ENCODE data around the gene STX3.
"Not testable (repeated sequence)": the region's sequence is repeated elsewhere in the genome, so short reads cannot be mapped to it uniquely, and the experiment has no call there.

STX3 gene

DNA sequence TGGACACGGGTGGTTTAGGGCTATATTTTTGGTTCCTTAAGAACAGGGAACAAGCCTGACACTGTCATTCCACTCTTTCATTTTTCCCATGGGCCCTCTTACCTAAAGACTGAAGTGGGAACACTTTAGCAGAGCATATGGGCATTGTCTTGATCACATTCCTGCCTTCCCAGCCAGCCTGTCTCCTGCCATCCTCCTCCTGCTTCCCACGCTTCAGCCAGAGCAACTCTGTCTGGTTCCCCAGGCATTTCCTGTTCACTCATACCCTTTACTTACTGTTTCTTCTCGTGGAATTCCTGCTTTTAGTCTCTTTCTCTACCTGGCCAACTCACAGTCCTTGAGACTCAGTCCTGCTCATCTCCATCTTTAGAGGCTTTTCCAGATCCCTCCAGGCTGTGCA lies 32.6 kb downstream of the STX3 start:
- DNase-seq (ENCODE audit: low read depth in 2 of 2, low spot score in 1 of 2) = no peak

DNA sequence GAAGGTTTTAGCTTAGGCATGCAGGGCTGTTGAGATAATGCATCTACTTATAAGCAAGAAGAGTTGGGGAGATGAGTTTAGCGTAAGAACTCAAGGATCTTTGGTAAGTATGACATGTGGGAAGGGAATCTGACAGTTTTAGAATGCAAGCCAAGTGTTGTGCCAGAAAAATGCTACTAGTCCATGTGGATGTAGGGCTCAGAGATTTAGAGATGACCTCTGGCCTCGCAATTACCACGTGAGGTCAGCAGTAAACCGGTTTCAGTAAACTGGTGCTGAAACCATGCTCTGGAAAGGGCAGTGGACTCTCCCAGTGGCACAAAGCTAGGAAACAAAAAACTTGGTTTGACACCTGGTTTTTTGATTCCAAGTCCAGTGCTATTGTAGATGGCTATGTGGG lies 36.5 kb downstream of the STX3 start:
- DNase-seq (ENCODE audit: low read depth in 2 of 2, low spot score in 1 of 2) = no peak

- no peak for DNase-seq (ENCODE audit: low read depth in 2 of 2, low spot score in 1 of 2)
Measured at GRCh38 chr11:59792507-59792906, 37.3 kb downstream of the STX3 start.

DNA sequence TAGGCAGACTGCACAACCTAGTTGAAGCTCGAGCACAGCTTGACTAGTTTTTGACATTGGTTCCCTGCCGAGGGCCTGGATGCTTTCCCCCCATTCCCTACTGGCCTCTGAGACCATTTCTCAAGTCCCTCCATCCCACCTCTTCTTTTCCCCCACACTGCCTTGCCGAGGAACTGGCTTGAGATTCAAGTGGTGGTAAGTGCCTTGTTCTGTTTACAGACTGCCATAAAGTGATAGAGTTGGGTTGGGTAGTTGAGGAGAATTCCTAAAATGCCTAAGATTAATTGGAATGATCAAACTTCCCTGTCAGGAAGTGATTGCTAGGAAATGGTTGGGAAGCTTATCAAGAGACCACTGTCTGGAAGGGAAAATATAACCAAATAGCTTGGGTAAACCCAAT lies 39.2 kb downstream of the STX3 start:
- no peak for DNase-seq (ENCODE audit: low read depth in 2 of 2, low spot score in 1 of 2)

DNA sequence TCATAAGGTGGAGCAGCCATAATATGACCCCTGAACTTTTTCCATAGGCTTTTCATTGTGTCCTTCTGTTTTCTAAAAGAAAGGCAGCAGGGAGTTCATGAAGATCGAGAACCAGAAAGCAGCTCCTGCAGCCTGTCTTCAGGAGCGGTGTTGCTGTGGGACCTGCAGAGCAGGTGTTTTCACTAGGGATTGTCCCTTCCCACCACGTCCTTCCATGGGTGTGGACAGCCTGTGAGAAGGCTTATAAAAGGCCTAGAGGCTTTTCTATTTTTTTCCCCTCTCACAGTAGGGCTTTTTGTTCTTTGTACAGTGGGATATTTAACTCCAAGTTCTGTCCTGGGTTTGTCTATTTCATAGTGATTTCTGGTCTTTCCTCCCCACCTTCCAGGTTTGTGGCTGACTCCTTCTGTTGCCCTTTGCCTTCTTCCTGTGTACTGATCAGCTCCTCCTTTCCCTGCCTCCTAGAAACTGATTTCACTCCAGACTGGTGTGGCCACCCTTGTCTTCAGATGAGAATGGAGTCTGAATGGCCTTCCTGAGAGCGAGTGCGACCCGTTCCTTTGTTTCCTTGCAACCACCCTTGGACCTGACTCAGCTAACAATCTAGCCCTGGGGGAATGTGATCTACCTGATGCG lies 45.3 kb downstream of the STX3 start:
- DNase-seq (ENCODE audit: low read depth in 2 of 2, low spot score in 1 of 2) = no peak

GRCh38 chr11:59801160-59801706 lies 46.1 kb downstream of the STX3 start:
- no peak for DNase-seq (ENCODE audit: low read depth in 2 of 2, low spot score in 1 of 2)

DNA sequence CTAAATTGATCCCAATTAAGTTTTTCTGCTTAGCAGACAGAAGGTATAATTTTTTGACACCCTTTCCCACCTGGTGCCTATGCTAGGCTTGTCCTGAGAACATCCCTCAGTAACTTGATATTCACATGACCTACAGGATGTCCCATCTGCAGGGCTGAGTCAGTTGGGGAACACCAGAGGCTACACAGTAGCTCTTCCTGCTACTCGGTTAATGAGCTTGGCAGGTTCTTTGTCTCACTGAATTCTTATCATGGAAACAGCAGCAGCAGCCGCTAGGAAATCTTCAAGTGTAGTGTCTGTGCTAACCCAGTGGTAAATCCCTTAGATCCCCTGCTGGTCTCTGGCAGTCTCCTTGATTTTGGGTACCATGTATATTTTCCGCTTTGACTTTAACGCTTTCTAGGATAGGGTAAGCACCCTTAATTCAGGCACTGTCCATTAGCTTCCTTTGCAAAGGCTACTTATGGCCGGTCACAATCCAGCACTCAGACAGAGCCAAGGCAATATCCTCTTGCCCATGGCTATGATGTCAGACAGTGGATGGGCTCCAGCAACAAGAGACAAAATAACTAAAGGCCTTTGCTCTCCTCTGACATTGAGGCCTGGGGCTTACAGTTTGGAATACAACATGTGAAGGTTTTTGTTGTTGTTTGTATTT lies 46.9 kb downstream of the STX3 start:
- DNase-seq (ENCODE audit: low read depth in 2 of 2, low spot score in 1 of 2) = no peak

GRCh38 chr11:59802639-59803176 lies 47.5 kb downstream of the STX3 start:
- DNase-seq (ENCODE audit: low read depth in 2 of 2, low spot score in 1 of 2) = peak in 1 of 2 donors; percentile 22

DNA sequence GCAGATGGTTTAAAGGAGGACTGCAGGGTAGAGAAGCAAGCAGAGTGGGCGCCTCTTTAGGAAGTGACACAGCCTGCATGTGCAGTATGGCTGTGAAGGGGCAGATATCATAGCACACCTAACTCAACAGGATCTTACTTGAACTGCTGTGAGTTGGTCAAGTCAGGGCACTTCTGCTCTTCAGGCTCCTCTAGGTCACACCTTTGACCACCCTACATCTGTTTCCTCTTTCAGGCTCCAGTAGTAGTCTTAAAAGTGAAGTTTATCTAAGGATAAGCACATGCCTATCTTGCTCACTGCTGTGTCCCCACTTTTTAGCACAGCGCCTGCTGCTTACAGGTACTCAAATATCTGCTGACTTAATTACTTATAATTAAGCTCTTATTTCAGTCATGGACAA lies 48.9 kb downstream of the STX3 start:
- no peak for DNase-seq (ENCODE audit: low read depth in 2 of 2, low spot score in 1 of 2)

DNA sequence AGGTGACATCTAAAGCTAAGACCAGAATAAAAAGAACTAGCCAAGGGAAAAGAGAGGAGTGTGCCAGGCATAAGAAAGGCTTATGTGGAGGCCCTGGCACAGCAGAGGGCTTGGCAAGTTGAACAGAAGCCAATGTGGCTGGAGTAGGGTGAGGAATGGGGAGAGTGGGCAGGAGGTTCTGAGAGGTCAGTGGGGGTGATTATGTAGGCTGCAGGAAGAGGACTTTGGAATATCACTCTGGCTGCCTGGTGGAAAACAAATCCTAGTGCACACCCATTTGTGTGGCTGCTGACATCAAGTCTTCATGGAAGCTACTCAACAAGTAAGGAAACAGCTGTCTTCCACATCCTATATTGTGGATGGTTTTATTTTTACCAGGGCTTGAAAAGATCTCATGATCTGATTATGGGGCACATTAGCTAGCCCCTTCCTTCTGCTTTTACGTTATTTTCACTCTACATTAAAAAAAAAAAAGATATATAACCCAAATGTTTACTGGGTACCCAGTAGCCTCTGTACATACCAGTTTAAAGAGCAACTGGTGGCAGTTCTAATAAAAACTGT lies 52.0 kb downstream of the STX3 start:
- DNase-seq (ENCODE audit: low read depth in 2 of 2, low spot score in 1 of 2) = no peak

DNA sequence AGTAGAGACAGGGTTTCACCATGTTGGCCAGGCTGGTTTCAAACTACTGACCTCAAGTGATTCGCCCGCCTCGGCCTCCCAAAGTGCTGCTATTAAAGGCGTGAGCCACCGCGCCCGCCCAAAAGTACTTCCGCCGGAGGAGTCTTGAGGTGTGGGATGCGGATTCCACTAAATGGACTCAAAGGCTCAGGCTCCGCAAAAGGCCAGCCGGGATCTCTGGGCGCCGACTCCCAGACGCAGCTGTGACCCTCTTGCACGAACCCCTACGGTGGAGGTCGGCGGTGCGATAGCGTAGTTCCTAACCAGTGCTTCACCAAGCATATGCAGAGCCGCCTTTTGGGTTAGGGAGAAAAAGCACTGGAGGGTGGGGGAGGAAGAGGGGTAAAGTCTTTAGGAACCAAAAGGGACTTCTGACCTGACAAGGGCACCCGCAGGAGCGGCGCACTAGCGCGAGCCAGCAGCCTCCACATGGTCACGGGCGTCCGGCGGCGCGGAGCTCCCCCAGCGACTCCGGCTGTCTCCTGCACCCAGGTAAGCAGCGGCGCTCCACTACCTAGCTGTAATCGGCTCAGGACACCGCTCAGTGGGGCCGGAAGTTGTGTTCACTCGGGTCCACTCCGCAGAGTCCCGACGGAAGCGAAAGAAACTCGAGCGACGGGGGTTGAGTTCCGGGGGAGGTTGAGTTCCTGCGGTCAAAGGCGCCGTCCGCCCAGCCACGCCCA lies 55.2 kb downstream of the STX3 start, which contains the start of gene MRPL16:
MRPL16 (minus strand) TSS at position 590 of the 722 bp plus-strand sequence; CDS start at position 470, 120 bp downstream.
- DNase-seq (ENCODE audit: low read depth in 2 of 2, low spot score in 1 of 2) = peak; percentile 79 to 81

DNA sequence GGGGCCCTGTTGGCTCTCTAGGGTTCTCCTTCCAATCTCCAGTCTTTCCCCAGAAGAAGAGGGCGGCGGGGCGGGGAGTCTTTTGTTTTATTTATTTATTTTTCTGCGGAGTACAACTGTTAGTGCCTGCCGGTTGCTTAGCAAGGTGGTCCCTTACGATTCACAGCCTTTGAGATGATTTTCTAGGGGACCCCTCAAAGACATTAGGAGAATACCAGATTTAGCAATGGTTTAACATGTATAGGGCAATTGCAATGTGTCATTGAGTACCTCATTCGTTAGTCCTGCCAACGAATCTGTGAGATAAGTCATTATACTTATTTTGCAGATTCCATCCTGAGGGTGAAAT lies 55.7 kb downstream of the STX3 start:
- DNase-seq (ENCODE audit: low read depth in 2 of 2, low spot score in 1 of 2) = no peak

DNA sequence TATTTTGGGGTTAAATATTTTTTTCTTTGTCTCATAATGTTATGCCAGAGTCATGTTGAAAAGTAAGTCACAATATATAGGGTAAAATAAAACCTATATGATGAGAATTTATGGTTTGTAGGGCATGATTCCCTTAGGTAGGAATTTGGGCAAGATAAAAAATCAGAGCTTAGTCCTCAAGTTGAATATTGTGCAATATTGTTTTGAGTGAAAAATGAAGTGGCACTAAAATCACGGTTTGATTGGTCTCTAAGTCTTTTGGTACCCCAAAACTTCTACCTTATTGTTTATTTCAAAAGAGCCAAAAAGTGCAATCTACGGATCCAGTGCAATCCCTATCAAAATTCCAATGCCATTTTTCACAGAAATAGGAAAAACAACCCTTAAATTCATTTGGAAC lies 57.0 kb downstream of the STX3 start:
- DNase-seq (ENCODE audit: low read depth in 2 of 2, low spot score in 1 of 2) = no peak

GRCh38 chr11:59813364-59813763 lies 58.2 kb downstream of the STX3 start:
- DNase-seq (ENCODE audit: low read depth in 2 of 2, low spot score in 1 of 2) = no peak

DNA sequence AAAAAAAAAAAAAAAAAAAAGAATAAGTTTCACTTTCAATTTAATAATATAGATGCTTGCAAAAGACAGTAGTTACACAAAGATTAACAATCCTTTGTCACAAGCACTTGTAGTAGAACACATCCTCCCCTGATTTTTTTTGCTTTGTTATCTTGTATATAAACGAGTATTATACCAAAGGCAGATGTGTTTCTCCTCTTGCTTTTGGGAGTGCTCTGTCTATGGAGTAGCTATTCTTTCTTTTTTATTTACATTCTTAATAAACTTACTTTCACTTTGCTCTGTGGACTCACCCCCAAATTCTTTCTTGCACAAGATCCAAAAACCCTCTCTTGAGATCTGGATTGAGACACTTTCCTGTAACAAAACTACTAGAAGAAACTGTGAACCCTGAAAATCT lies 58.8 kb downstream of the STX3 start:
- DNase-seq (ENCODE audit: low read depth in 2 of 2, low spot score in 1 of 2) = no peak

DNA sequence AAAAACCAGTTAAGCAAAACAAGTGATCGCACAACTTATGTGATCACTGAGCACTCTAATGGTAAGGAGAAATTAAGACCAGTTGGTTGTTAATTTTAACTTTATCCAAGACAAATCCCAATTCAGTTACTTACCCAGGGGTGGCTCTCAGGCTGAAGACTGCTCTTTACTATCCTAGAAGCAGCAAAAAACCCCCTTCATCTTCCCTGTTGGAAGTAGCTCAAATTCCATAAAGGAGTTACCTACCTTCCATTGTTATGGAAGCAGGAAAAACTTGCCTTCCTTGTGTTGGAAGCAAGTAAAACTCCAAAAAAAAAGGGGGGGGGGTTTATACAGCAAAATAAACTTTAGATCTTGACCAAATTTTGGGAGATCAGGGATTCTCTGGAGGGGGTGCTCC lies 60.6 kb downstream of the STX3 start:
- no peak for DNase-seq (ENCODE audit: low read depth in 2 of 2, low spot score in 1 of 2)

DNA sequence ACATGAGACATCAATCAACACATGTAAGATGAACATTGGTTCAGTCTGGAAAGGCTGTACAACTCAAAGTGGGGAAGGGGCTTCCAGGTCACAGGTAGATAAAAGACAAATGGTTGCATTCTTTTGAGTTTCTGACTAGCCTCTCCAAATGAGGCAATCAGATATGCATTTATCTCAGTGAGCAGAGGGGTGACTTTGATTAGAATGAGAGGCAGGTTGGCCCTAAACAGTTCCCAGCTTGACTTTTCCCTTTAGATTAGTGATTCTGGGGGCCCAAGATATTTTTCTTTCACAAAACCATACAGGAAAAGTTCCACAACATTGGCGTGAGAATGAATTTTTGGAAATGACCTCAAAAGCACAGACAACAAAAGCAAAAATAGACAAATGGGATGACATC lies 61.3 kb downstream of the STX3 start:
- DNase-seq (ENCODE audit: low read depth in 2 of 2, low spot score in 1 of 2) = not testable (repeated sequence)

DNA sequence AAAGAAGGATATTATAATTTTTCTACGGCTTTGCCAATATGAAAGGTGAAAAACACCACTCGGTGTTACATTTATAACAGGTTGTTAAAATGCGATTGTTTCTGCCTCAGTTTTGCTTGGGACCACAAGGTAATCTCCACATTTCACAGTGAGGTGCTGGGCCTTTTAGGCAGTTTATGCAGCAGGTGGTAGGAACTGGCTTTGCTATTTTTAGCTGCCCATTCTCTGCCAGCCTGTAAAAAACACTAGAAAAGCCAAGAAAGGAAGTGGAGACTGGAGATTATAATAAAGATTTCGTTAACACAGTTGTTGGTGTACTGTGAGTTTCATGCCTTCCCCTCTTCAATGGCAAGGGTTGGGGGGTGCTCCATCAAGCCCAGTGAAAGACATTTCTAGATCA lies 63.4 kb downstream of the STX3 start:
- DNase-seq (ENCODE audit: low read depth in 2 of 2, low spot score in 1 of 2) = no peak

- DNase-seq (ENCODE audit: low read depth in 2 of 2, low spot score in 1 of 2) = no peak
Measured at GRCh38 chr11:59822989-59823566, 67.9 kb downstream of the STX3 start.

GRCh38 chr11:59829358-59829757 lies 74.2 kb downstream of the STX3 start:
- DNase-seq (ENCODE audit: low read depth in 2 of 2, low spot score in 1 of 2) = no peak

DNA sequence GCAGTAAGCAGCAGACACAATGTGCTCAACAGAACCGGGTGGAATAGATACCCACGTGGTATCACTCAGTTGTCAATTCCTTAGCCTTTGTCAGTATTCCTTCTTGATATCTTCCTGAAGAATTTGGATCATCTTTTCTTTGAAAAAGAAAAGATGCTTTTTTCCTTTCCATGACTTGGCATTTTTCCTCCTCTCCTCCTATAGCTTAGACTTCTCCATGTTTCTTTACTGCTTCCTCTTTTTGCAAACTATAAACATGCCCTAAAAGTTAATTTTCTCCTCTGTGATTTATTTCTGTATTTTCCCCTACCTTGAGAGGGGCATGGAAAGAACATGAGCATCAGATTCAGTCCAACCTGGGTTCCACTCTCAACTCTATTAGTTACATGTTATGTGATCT lies 78.4 kb downstream of the STX3 start:
- no peak for DNase-seq (ENCODE audit: low read depth in 2 of 2, low spot score in 1 of 2)

All from stimulated activated CD8-positive, alpha-beta memory T cell treated with anti-CD3 and anti-CD28 coated beads, Interleukin-4, amount 100 ng/mL, for 1 hour (primary cell).